GM19193 (cell line): Measurements from ENCODE around the gene HMX3.

ENCODE experiments used
- POLR2A ChIP-seq: IDR thresholded peaks from 4 replicates; pipeline ENCODE4 v1.6.1; 2011; ENCODE audit not compliant: insufficient read depth, insufficient read length; ENCODE audit errors: extremely low read depth

HMX3 gene

GRCh38 chr10:123126246-123126645, 9.5 kb upstream of the HMX3 start:
- no peak for TF ChIP-seq POLR2A

GRCh38 chr10:123129618-123130271, 6.0 kb upstream of the HMX3 start:
- no peak for TF ChIP-seq POLR2A

GRCh38 chr10:123132576-123133477, 2.9 kb upstream of the HMX3 start:
- TF ChIP-seq POLR2A = no peak

- no peak for TF ChIP-seq POLR2A
Measured at GRCh38 chr10:123133541-123134342, 2.0 kb upstream of the HMX3 start.

- no peak for TF ChIP-seq POLR2A
Measured at GRCh38 chr10:123134343-123134914, 1.3 kb upstream of the HMX3 start.

GRCh38 chr10:123134915-123135414, 805 bp upstream of the HMX3 start:
- TF ChIP-seq POLR2A = no peak

- no peak for TF ChIP-seq POLR2A
Measured at GRCh38 chr10:123136221-123136805, 543 bp downstream of the HMX3 start.

GRCh38 chr10:123136806-123137642, 1.3 kb downstream of the HMX3 start:
- no peak for TF ChIP-seq POLR2A

- no peak for TF ChIP-seq POLR2A
Measured at GRCh38 chr10:123139165-123139520, 3.4 kb downstream of the HMX3 start.

GRCh38 chr10:123139521-123140163, 3.9 kb downstream of the HMX3 start:
- no peak for TF ChIP-seq POLR2A

GRCh38 chr10:123140164-123140982, 4.6 kb downstream of the HMX3 start:
- no peak for TF ChIP-seq POLR2A

GRCh38 chr10:123140983-123141390, 5.2 kb downstream of the HMX3 start:
- TF ChIP-seq POLR2A = no peak
